GM23338 (cell line): ENCODE results near the gene POLA1. TPM values are rescaled to one million over a fixed set of nuclear protein-coding genes. Genes with fewer than 3 reads are reported as not detected.

Experiments used
- ATAC-seq: fragments of 200-7000 bp; cut with Tn5 transposase; 3 replicates; pipeline ENCODE4 v1.9.1; 2020
- DNase-seq: peaks from one replicate; pipeline ENCODE4 v3.0.0-alpha.2; 2015; ENCODE audit warnings: low spot score
- H2AFZ ChIP-seq: fragments of 200-600 bp; sonication (generic); 2 replicates; pipeline ENCODE4 v1.8.0; 2016; ENCODE audit warnings: antibody characterized with exemption, mild to moderate bottlenecking, moderate library complexity
- H3F3A ChIP-seq: fragments of 200-600 bp; sonication (generic); replicated peaks from 2 replicates; pipeline ENCODE4 v1.8.0; 2017; ENCODE audit warnings: antibody characterized with exemption, mixed run types, low read depth
- H3K27ac ChIP-seq: fragments of 200-600 bp; sonication (generic); 2 replicates; pipeline ENCODE4 v1.6.1; 2016; ENCODE audit warnings: low read depth
- H3K27me3 ChIP-seq: fragments of 200-600 bp; sonication (generic); 2 replicates; pipeline ENCODE4 v1.8.0; 2016; ENCODE audit warnings: mild to moderate bottlenecking, mixed run types, moderate library complexity; ENCODE audit not compliant: insufficient read depth
- H3K36me3 ChIP-seq: fragments of 200-600 bp; sonication (generic); 2 replicates; pipeline ENCODE4 v1.8.0; 2016; ENCODE audit warnings: mild to moderate bottlenecking; ENCODE audit not compliant: insufficient read depth
- H3K4me1 ChIP-seq: fragments of 200-600 bp; sonication (generic); 2 replicates; pipeline ENCODE4 v1.8.0; 2016; ENCODE audit warnings: mild to moderate bottlenecking, moderate library complexity; ENCODE audit not compliant: insufficient read depth
- H3K4me2 ChIP-seq: fragments of 200-600 bp; sonication (generic); 2 replicates; pipeline ENCODE4 v1.7.1; 2017; ENCODE audit warnings: mixed run types
- H3K4me3 ChIP-seq: fragments of 200-600 bp; sonication (generic); 2 replicates; pipeline ENCODE4 v1.6.1; 2016; ENCODE audit warnings: mixed run types
- H3K79me2 ChIP-seq: fragments of 200-600 bp; sonication (generic); replicated peaks from 2 replicates; pipeline ENCODE4 v1.8.0; 2017; ENCODE audit warnings: mild to moderate bottlenecking; ENCODE audit not compliant: insufficient read depth
- H3K9me2 ChIP-seq: fragments of 200-600 bp; sonication (generic); 2 replicates; pipeline ENCODE4 v1.8.0; 2017; ENCODE audit not compliant: insufficient read depth
- H4K20me1 ChIP-seq: fragments of 200-600 bp; sonication (generic); replicated peaks from 2 replicates; pipeline ENCODE4 v1.8.0; 2017; ENCODE audit warnings: mild to moderate bottlenecking; ENCODE audit not compliant: insufficient read depth
- H3K27ac Mint-ChIP-seq: 2 replicates; pipeline ENCODE4 v1.8.0; 2020; ENCODE audit warnings: inconsistent platforms, mild to moderate bottlenecking, moderate library complexity, mixed read lengths
- H3K27me3 Mint-ChIP-seq: 3 replicates; pipeline ENCODE4 v1.8.0; 2022; ENCODE audit warnings: low read depth, mild to moderate bottlenecking, moderate library complexity, mixed read lengths, inconsistent platforms; ENCODE audit not compliant: insufficient read depth, poor library complexity
- H3K36me3 Mint-ChIP-seq: 3 replicates; pipeline ENCODE4 v1.8.0; 2021; ENCODE audit warnings: low read depth, mild to moderate bottlenecking, inconsistent platforms, moderate library complexity, mixed read lengths
- H3K4me1 Mint-ChIP-seq: 3 replicates; pipeline ENCODE4 v1.8.0; 2020; ENCODE audit warnings: mild to moderate bottlenecking, inconsistent platforms, mixed read lengths
- H3K4me3 Mint-ChIP-seq: 3 replicates; pipeline ENCODE4 v1.8.0; 2021; ENCODE audit warnings: moderate library complexity, mild to moderate bottlenecking, inconsistent platforms, mixed read lengths
- H3K9me3 Mint-ChIP-seq: 3 replicates; pipeline ENCODE4 v1.8.0; 2020; ENCODE audit warnings: moderate library complexity, mild to moderate bottlenecking, inconsistent platforms, mixed read lengths
- CREB1 ChIP-seq: fragments of 250-450 bp; sonication (Bioruptor Pico); IDR thresholded peaks from 2 replicates; pipeline ENCODE4 v1.5.0; 2020; ENCODE audit warnings: low read depth, mild to moderate bottlenecking, moderate library complexity
- NANOG ChIP-seq: IDR thresholded peaks from 2 replicates; pipeline ENCODE4 v1.6.1; 2016; ENCODE audit warnings: antibody characterized with exemption, borderline replicate concordance
- POLR2AphosphoS5 ChIP-seq: IDR thresholded peaks from 2 replicates; pipeline ENCODE4 v1.6.1; 2016; ENCODE audit warnings: antibody characterized with exemption, low read depth
- REST ChIP-seq: IDR thresholded peaks from one replicate; pipeline ENCODE4 v1.6.1; 2018; ENCODE audit warnings: antibody characterized with exemption; ENCODE audit not compliant: unreplicated experiment
- STAT1 ChIP-seq: IDR thresholded peaks from one replicate; pipeline ENCODE4 v1.6.1; 2016; ENCODE audit warnings: antibody characterized with exemption; ENCODE audit not compliant: unreplicated experiment
- ZNF331 ChIP-seq: fragments of 250-450 bp; sonication (Bioruptor Pico); IDR thresholded peaks from 2 replicates; pipeline ENCODE4 v1.5.0; 2020; ENCODE audit warnings: low read depth, mild to moderate bottlenecking, moderate library complexity
- polyA plus RNA-seq: library from polyadenylated mRNA; unstranded; fragments of >200 nt; fragmentation: Nextera tagmentation; extraction: Ambion mirVana; gene quantifications from 2 replicates; pipeline ENCODE4 v1.2.1, GENCODE V29; 2016
- total RNA-seq: library from RNA; depleted of rRNA; stranded (reverse); fragments of >200 nt; shearing (Covaris generic); gene quantifications from 2 replicates; pipeline ENCODE4 v1.2.3, GENCODE V29; 2014

Gene POLA1
- total and polyA plus RNA-seq, 2 experiments from 2014 or later: 12.6 to 36.6 TPM

GRCh38 chrX:24646745-24647182, 47.0 kb upstream of the POLA1 start:
- Mint-ChIP-seq H3K27ac (peak overlapping the region; percentile 99), H3K9me3 (no peaks in the 10 kb centered on the region), H3K36me3 (no peaks in the 10 kb centered on the region; the same call in 1 of the 3 replicates), H3K4me1 (peaks cover 38% of the 10 kb centered on the region), H3K4me3 (peak overlapping the region; percentile 95), H3K27me3 (peaks cover 3% of the 10 kb centered on the region)
- Histone ChIP-seq H3K4me1 (no peaks in the 10 kb centered on the region; the same call in 1 of the 2 replicates), H4K20me1 (no peaks in the 10 kb centered on the region), H3K9me2 (no peaks in the 10 kb centered on the region), H3K79me2 (peaks cover 36% of the 10 kb centered on the region), H3K4me3 (peak overlapping the region; percentile 50), H3F3A (no peaks in the 10 kb centered on the region), H3K4me2 (peak overlapping the region; percentile 73), H2AFZ (no peak overlapping the region), H3K27ac (peak overlapping the region; percentile 99), H3K27me3 (no peaks in the 10 kb centered on the region), H3K36me3 (no peaks in the 10 kb centered on the region)
- ATAC-seq (peak; percentile 71), DNase-seq (peak; percentile 70)
- TF ChIP-seq NANOG (0 out of 2 replicates have a peak, but pooled peaks have one; percentile 6), POLR2AphosphoS5 (peak; percentile 21; the same call in 1 of the 2 replicates), CREB1 (no peak)

GRCh38 chrX:24647257-24648058, 46.3 kb upstream of the POLA1 start, which contains the start of gene PCYT1B:
TSS of gene PCYT1B (minus strand) at chrX:24647347. CDS start at chrX:24647105, 242 bp downstream.
- Histone ChIP-seq H3K27ac (peak within 1 kb of the TSS; percentile 99), H3K9me2 (no peaks in the 10 kb centered on the region), H3F3A (no peaks in the 10 kb centered on the region), H3K36me3 (no peaks in the 10 kb centered on the region), H3K4me1 (no peaks in the 10 kb centered on the region; the same call in 1 of the 2 replicates), H3K4me2 (peak within 1 kb of the TSS; percentile 73), H3K27me3 (no peaks in the 10 kb centered on the region), H3K4me3 (peak within 1 kb of the TSS; percentile 50), H2AFZ (no peak within 1 kb of the TSS), H3K79me2 (peaks cover 29% of the 10 kb centered on the region), H4K20me1 (no peaks in the 10 kb centered on the region)
- H3K27me3 Mint-ChIP-seq: peaks cover 3% of the 10 kb centered on the region
- peak within 1 kb of the TSS; percentile 99 for H3K27ac Mint-ChIP-seq
- no peaks in the 10 kb centered on the region for H3K9me3 Mint-ChIP-seq
- peaks cover 34% of the 10 kb centered on the region for H3K4me1 Mint-ChIP-seq
- H3K36me3 Mint-ChIP-seq: no peaks in the 10 kb centered on the region; the same call in 1 of the 3 replicates
- TF ChIP-seq NANOG (no peak), POLR2AphosphoS5 (peak; percentile 55; the same call in 1 of the 2 replicates)
- ATAC-seq: peak; percentile 97
- H3K4me3 Mint-ChIP-seq: peak within 1 kb of the TSS; percentile 95
- DNase-seq: peak; percentile 92

- H3K79me2 ChIP-seq: peaks cover 19% of the 10 kb centered on the region
- no peaks in the 10 kb centered on the region for H3F3A ChIP-seq
- H3K27ac ChIP-seq: no peak overlapping the region
- Mint-ChIP-seq H3K4me3 (no peak overlapping the region), H3K4me1 (peaks cover 28% of the 10 kb centered on the region), H3K9me3 (no peaks in the 10 kb centered on the region; the same call in 1 of the 3 replicates), H3K27ac (no peak overlapping the region), H3K27me3 (peaks cover 3% of the 10 kb centered on the region), H3K36me3 (no peaks in the 10 kb centered on the region; the same call in 2 of the 3 replicates)
- no peaks in the 10 kb centered on the region for H3K36me3 ChIP-seq
- H3K9me2 ChIP-seq: no peaks in the 10 kb centered on the region
- H3K4me3 ChIP-seq: peak overlapping the region; percentile 37; the same call in 1 of the 2 replicates
- H2AFZ ChIP-seq: no peak overlapping the region
- ATAC-seq (no peak), DNase-seq (no peak)
- H3K4me1 ChIP-seq: no peaks in the 10 kb centered on the region; the same call in 1 of the 2 replicates
- H4K20me1 ChIP-seq: no peaks in the 10 kb centered on the region
- H3K4me2 ChIP-seq: peak overlapping the region; percentile 69; the same call in 1 of the 2 replicates
- no peaks in the 10 kb centered on the region for H3K27me3 ChIP-seq
- TF ChIP-seq STAT1 (no peak), REST (no peak), ZNF331 (CRISPR knock-in tag) (no peak), CREB1 (no peak)
Observed at GRCh38 chrX:24648495-24648894, 45.2 kb upstream of the POLA1 start.
